ENCODE data around the gene SPACA6.

- TF ChIP-seq POLR2AphosphoS5 (IDR thresholded peaks at IDR 0.05) (no peak), POLR2A (IDR thresholded peaks at IDR 0.05; ENCODE audit: low read depth) (no peak)
- TF ChIP-seq, protein P1, sequence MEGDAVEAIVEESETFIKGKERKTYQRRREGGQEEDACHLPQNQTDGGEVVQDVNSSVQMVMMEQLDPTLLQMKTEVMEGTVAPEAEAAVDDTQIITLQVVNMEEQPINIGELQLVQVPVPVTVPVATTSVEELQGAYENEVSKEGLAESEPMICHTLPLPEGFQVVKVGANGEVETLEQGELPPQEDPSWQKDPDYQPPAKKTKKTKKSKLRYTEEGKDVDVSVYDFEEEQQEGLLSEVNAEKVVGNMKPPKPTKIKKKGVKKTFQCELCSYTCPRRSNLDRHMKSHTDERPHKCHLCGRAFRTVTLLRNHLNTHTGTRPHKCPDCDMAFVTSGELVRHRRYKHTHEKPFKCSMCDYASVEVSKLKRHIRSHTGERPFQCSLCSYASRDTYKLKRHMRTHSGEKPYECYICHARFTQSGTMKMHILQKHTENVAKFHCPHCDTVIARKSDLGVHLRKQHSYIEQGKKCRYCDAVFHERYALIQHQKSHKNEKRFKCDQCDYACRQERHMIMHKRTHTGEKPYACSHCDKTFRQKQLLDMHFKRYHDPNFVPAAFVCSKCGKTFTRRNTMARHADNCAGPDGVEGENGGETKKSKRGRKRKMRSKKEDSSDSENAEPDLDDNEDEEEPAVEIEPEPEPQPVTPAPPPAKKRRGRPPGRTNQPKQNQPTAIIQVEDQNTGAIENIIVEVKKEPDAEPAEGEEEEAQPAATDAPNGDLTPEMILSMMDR (IDR thresholded peaks at IDR 0.05): no peak
Measured at GRCh38 chr19:51695088-51695487, 2.0 kb downstream of the SPACA6 start.

Data from esophagus muscularis mucosa (tissue), 3 donors.